GM12874 (cell line): ENCODE data around the gene WSCD2.

Experiments
- TF ChIP-seq, protein P1 (sequence below): IDR thresholded peaks from 2 replicates; pipeline ENCODE4 v1.5.1; 2011; ENCODE audit warnings: low read depth, mild to moderate bottlenecking, control low read depth, low read length, moderate library complexity; ENCODE audit not compliant: insufficient read depth

WSCD2 gene

GRCh38 chr12:108139454-108139853 lies 10.4 kb downstream of the WSCD2 start:
- TF ChIP-seq, protein P1, sequence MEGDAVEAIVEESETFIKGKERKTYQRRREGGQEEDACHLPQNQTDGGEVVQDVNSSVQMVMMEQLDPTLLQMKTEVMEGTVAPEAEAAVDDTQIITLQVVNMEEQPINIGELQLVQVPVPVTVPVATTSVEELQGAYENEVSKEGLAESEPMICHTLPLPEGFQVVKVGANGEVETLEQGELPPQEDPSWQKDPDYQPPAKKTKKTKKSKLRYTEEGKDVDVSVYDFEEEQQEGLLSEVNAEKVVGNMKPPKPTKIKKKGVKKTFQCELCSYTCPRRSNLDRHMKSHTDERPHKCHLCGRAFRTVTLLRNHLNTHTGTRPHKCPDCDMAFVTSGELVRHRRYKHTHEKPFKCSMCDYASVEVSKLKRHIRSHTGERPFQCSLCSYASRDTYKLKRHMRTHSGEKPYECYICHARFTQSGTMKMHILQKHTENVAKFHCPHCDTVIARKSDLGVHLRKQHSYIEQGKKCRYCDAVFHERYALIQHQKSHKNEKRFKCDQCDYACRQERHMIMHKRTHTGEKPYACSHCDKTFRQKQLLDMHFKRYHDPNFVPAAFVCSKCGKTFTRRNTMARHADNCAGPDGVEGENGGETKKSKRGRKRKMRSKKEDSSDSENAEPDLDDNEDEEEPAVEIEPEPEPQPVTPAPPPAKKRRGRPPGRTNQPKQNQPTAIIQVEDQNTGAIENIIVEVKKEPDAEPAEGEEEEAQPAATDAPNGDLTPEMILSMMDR: no peak

GRCh38 chr12:108140501-108140900 lies 11.4 kb downstream of the WSCD2 start:
- TF ChIP-seq, protein P1: no peak

GRCh38 chr12:108141600-108142130 lies 12.6 kb downstream of the WSCD2 start:
- TF ChIP-seq, protein P1: no peak

DNA sequence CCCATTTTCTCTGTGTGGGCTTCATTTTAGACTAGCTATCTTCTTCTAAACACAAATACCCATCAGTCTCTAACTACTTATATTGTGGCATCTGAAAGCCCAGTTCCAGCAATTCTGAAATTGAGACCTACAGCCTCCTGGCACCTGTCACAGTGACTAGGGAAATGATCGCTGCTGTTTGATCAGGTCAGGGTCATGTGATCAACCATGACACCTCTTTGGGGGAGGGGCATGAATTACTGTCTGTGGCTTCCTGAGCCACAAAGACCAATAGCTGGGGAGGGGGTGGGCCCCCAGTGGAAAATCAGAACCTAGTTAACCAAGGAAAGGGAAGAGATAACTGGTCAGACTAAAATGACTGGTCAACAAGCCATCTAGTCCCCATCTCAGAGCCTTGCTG lies 14.1 kb downstream of the WSCD2 start:
- TF ChIP-seq, protein P1: no peak

DNA sequence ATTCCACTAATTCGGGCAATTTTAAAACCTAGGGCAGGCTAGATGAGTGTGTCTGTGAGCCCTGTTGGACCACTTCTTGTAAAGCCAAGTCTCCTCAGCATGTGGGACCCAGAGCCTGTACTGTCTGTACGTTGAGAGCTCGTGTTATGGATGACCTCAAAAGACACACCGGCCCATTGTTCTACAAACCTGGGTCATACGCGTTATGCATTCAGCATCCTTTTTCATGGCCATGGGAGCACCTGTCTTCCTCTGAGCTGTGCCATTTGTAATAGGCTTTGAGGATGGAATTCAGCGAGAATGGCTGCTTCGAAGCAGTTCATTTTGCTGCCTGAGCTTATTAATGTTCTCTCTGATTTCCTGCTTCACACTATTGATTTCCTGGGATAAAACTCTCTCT lies 15.0 kb downstream of the WSCD2 start:
- TF ChIP-seq, protein P1: no peak

GRCh38 chr12:108145011-108145410 lies 15.9 kb downstream of the WSCD2 start:
- TF ChIP-seq, protein P1: no peak

- TF ChIP-seq, protein P1: no peak
These were observed 17.2 kb downstream of the WSCD2 start for GRCh38 chr12:108146035-108146893.
